Stimulated activated CD4-positive, alpha-beta T cell treated with anti-CD3 and anti-CD28 coated beads, Interleukin-2, amount 100 ng/mL, for 48 hours (primary cell): Measurements from ENCODE around the gene NLRP5.
"Not testable (repeated sequence)": the region's sequence is repeated elsewhere in the genome, so short reads cannot be mapped to it uniquely, and the experiment has no call there.

Source experiments
- DNase-seq, 2 donors: peaks; one replicate each; pipeline ENCODE4 v3.0.0-alpha.2; 2020

NLRP5 gene

GRCh38 chr19:56099638-56100539 is 113.3 kb downstream of the NLRP5 start:
- DNase-seq: no peak

DNA sequence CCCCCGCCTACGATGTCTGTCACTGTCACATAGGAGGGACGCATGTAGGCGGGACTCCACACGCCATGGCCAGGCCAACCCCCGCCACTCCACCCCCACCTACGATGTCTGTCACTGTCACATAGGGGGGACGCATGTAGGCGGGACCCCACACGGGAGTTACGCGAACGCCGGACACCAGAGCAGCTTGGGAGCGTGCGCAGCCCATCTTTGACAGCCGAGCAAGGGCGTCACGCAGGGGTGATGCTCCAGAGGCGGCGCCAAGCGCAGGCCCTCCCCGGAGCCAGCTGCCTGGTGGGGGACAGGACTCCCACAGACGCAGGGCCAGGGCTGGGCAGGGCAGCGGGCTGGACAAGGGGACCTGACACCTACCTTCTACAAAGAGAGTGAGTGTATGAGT is 114.5 kb downstream of the NLRP5 start:
- DNase-seq: no peak

- DNase-seq: no peak
Observed at GRCh38 chr19:56101746-56102535, 115.4 kb downstream of the NLRP5 start.

GRCh38 chr19:56103027-56103614 is 116.5 kb downstream of the NLRP5 start:
- DNase-seq: no peak

DNA sequence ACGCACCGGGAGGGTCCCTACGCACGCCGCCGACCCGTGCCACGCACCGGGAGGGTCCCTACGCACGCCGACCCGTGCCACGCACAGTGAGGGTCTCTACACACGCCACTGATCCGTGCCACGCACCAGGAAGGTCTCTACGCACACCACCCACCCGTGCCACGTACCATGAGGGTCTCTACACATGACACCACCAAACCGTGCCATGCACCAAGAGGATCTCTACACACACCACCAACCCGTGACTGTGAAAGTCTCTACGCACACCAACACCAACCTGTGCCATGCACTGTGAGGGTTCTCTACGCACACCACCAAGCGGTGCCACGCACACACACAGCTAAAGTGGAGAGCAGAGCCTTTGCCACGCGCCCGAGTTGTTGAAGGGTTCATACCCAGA is 117.8 kb downstream of the NLRP5 start:
- no peak for DNase-seq

DNA sequence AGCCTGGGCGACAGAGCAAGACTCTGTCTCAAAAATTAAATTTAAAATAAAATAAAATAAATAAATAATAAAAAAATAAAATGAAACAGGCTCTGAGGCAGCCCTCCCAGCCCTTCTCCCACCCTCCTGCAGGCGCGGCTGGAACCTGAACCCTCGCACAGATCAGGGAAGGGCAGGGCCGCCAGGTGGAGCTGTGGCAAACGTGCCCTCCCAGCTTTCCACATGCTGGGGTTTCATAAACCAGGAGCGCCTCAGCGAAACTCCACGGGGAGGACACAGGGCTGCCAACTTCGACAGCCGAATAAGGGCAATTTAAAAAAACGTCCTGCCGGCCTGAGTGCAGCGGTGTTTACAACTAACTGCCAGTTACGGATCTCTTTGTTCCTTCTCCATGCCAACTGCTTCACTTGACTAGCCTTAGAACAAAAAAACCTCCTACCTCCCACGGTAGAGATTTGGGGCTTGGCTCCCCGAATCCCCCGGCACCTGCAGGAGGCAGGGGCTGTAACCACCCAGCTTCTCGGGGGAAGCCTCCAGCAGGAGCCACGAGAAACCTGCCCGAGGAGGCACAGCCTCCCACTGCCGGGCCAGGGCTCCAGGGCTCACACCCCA is 118.6 kb downstream of the NLRP5 start:
- DNase-seq: peak in 1 of 2 donors; percentile 36

- not testable (repeated sequence) for DNase-seq
Observed at GRCh38 chr19:56105831-56106396, 119.3 kb downstream of the NLRP5 start.

DNA sequence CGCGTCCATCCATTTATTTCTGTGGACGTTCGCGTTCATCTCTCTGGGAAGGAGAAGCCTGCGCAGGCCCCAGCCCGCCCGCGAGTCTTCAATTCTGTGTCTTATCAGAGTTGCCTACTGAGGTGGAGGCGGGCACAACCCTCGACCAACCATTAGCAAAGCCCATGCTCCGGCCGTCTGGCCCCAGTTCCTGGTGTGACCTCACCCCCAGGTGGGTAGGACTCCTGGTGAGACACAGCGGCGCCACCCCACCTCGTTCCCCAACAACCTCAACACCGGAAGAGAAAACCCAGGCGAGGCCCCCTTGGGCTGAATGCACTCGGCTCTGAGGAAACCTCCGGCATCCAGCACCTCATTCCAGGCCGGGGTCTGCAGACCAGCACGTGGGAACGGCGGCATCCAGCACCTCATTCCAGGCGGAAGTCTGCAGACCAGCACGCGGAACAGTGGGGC is 119.8 kb downstream of the NLRP5 start:
- no peak for DNase-seq

DNA sequence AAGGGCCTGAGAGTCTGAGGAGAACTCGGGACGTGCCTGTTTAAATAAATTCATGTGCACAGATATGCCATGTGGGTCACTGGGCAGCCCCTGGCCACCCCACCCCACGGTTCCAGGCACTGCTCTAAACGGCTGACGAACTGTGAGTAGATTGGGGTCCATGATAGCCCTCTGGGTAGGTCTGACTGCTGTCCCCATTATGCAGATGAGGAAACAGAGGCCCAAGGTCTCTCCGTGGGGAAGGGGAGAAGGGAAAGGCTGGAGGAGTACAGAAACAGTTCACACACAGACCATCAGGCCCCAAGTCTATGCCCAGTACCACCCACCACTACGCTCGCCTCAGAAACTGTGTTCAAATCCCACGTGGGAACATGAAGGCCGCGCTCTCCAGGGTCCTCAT is 120.4 kb downstream of the NLRP5 start:
- DNase-seq: no peak

GRCh38 chr19:56107626-56108351 is 121.2 kb downstream of the NLRP5 start:
- no peak for DNase-seq

DNA sequence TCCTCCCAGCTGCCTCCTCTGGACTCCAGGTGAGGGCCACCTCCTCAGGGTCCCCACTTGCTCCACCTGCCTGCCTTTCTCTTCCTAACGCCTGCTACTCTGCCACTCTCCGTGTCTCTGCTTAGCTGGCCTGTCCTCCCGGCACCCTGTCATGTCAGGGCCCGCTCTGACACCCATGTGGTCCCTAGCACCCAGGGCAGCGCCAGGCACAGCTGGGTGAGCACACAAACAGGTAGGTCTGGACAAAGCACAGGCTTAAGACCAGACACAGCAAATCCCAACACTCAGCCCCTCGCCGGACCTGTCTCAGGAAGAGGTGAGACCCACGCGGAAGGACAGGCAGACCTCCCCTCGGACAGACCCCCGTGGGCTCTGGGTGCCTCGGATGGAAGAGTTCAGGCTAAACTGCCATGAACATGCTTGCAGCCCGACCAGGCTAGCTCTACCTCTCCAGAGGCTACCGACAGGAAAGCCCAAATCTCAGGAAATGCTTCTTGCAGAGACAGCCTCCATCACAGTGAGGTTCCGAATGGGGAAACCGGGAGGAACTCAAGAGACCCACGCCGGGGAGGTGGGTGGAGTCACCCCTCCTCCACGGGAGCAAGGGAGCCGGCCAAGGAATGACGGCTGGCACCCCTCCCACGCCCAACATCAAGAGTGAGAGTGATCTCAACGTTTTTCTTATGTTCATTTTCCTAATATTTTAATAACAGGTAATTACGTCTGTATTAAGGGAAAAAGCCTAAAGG is 122.0 kb downstream of the NLRP5 start:
- DNase-seq: no peak

GRCh38 chr19:56109226-56109625 is 122.7 kb downstream of the NLRP5 start:
- no peak for DNase-seq

DNA sequence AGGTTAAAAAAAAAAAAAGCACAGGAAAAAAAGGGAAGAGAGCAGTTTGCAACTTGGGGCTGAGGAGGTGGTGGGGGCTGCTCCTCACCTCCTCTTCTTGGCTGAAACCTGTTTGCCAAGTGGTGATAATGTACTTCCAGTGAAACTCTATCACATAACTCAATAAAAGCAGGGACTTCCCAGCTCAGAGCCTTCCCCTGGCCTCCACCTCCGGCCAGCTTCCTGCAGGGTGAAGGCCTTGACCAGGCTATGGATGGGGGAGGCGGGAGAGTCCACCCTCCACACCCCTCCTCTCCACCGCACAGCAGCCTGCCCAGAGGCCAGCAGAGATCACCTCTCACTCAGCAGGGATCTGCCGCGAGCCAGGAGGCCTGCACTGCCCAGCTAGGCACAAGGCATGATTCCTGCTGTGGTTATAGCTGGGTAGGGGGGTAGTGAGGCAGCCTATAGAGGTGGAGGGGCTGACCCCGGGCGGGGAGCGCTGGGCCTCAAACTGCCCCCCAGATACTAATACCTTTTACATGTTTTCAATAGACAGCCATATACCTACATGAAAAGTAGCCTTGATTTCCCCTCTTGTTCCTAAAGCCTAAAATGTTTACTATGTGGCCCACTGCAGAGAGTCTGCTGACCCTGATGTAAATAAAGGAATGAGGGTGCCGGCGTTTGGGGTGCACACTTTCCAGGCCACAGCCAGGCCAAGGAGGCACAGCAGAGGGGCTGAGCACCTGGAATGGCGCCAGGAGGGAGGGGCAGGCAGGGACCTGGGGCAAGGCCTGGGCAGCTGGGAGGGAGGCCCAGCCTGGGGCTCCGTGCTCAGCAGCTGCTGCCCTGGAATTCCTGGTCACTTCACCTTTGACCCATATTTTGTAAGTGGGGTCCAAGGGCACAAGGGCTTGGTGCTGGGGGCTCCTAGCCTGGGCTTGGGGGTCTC is 124.2 kb downstream of the NLRP5 start:
- DNase-seq: no peak
